PC-3 (cell line): Measurements from ENCODE around the gene TMEM54.

Source experiments
- EZH2 ChIP-seq: fragments of 300-600 bp; sonication (generic); IDR thresholded peaks from one replicate; pipeline ENCODE4 v1.6.1; 2017; ENCODE audit warnings: antibody characterized with exemption, mild to moderate bottlenecking, low read length; ENCODE audit not compliant: unreplicated experiment
- EZH2phosphoT487 ChIP-seq: fragments of 300-600 bp; sonication (generic); IDR thresholded peaks from 2 replicates; pipeline ENCODE4 v1.6.1; 2018; ENCODE audit warnings: mild to moderate bottlenecking, antibody characterized with exemption, low read length, borderline replicate concordance
- TF ChIP-seq, protein P1 (sequence below): fragments of 300-600 bp; sonication (generic); conservative IDR thresholded peaks from 2 replicates; pipeline ENCODE4 v1.5.1; 2017; ENCODE audit warnings: antibody characterized with exemption, low read depth, mild to moderate bottlenecking, low read length

DNA sequence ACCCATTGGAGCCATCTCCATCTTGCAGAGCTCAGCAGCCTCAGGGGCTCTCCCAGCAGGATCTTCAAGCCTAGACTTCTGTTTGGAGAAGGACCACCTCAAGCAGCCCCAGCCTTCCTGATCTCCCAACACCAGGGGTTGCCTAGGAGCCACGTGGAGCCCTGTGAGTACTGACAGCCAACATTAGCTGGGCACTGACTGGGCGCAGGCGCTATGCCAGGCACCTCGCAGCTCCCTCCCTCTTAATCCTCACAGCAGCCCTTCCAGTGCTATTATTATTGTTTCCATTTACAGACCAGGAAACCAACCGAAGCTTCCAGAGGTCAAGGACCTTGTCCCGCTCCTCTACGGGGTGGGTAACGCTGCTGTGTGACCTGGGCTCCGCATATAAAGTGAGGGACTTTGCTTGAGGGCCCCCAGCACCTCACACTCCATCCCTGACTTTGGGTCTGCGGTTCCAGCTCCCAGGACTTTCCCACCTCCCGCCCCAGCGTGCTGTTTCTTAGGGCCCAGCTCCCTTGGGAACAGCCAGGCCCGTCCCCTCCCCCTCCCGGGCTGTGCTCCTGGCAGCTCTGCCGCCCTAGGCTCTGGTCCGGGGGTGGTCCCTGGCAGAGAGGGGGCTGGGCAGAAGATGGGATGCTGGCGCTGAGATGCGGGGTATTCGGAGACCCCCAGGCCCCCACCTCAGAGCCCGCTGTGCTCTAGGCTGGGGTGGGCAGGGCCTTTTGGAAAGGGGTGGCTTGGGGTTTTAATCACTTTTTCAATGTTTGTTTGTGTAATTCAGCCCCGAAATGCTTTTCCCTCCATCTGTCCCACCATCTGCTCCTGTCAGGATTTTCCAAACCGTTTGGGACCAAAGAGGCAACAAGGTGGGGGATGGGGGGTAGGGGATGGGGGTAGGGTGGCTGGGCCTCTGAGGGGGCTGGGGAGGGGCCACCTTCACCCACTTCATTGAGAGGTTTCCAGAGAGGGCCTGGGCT is 19.0 kb downstream of the TMEM54 start:
- TF ChIP-seq EZH2 = no peak
- TF ChIP-seq, protein P1, sequence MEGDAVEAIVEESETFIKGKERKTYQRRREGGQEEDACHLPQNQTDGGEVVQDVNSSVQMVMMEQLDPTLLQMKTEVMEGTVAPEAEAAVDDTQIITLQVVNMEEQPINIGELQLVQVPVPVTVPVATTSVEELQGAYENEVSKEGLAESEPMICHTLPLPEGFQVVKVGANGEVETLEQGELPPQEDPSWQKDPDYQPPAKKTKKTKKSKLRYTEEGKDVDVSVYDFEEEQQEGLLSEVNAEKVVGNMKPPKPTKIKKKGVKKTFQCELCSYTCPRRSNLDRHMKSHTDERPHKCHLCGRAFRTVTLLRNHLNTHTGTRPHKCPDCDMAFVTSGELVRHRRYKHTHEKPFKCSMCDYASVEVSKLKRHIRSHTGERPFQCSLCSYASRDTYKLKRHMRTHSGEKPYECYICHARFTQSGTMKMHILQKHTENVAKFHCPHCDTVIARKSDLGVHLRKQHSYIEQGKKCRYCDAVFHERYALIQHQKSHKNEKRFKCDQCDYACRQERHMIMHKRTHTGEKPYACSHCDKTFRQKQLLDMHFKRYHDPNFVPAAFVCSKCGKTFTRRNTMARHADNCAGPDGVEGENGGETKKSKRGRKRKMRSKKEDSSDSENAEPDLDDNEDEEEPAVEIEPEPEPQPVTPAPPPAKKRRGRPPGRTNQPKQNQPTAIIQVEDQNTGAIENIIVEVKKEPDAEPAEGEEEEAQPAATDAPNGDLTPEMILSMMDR = no peak
- no peak for TF ChIP-seq EZH2phosphoT487
